Skin epidermis (tissue), 12 donors: ENCODE data around the gene EEF2K.

Experiments
- H3K27ac ChIP-seq, 21 experiments: fragments of 200-600 bp; sonication (generic) in 11 of 21; one replicate each; pipeline ENCODE4 v1.5.0; 2020; ENCODE audit warnings: mild to moderate bottlenecking in 3 of 21, inconsistent platforms in 2 of 21, moderate library complexity in 2 of 21
- H3K4me3 ChIP-seq, 7 experiments: fragments of 200-600 bp; sonication (generic) in 2 of 7; one replicate each; pipeline ENCODE4 v1.5.0; 2020; ENCODE audit warnings: inconsistent platforms in 2 of 7, mild to moderate bottlenecking in 2 of 7, moderate library complexity in 1 of 7

Gene EEF2K

GRCh38 chr16:22307838-22308237 is 101.8 kb downstream of the EEF2K start:
- no peak overlapping the region for H3K27ac ChIP-seq

GRCh38 chr16:22308824-22309520 is 102.9 kb downstream of the EEF2K start:
- Histone ChIP-seq H3K4me3 (no peak overlapping the region), H3K27ac (no peak overlapping the region)

More at GRCh38 chr16:22307838-22308237, 101.8 kb downstream of the EEF2K start:
- no peak overlapping the region for H3K4me3 ChIP-seq

DNA sequence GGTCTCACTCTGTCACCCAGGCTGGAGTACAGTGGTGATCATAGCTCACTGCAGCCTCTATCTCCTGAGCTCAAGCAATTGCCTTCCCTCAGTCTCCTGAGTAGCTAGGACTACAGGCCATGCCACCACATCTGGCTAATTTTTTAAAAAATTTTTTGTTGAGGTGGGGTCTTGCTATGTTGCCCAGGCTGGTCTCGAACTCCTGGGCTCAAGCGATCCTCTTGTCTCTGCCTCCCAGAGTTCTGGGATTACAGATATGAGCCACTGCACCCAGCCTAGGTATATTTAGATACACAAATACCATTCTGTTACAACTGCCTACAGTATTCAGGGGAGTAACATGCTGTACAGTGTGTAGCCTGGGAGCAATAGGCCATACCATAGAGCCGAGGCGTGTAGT is 105.4 kb downstream of the EEF2K start:
- H3K4me3 ChIP-seq = no peak overlapping the region
- H3K27ac ChIP-seq = no peak overlapping the region

- peak overlapping the region in 1 of 21 experiments; percentile 28 for H3K27ac ChIP-seq
Measured at GRCh38 chr16:22312897-22313781, 107.1 kb downstream of the EEF2K start.

DNA sequence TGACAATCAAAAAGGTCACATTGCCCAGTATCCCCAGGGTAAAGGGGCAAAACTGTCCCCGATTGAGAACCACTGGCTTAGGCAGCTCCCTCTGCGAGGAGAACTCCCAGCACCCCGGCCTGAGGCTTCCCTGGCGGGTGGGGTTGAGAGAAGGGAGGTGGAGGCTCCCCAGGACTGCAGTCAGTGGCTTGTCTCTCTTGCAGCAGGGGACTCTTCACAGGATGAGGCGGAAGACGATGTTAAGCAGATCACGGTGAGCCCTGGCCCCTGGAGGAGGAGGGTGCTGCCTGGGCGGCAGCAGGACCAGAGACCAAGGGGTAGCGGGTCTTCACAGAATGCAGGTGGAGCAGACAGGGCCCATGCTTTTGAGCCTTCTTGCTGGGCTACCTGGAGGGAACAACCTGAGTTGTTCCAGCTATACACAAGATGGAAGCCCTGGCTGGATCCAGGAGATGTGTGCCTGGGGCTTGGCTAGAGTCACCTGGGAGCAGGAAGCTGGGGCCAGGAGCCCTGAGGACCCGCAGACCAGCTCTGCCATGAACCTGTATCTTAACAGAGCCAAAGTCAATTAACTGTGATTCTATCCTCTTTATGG is 107.9 kb downstream of the EEF2K start:
- Histone ChIP-seq H3K4me3 (no peak overlapping the region), H3K27ac (peak overlapping the region in 6 of 21 experiments; percentile 8 to 40 (median 32))

More at GRCh38 chr16:22312897-22313781, 107.1 kb downstream of the EEF2K start:
- no peak overlapping the region for H3K4me3 ChIP-seq

GRCh38 chr16:22314661-22315626 is 108.9 kb downstream of the EEF2K start:
- Histone ChIP-seq H3K4me3 (peak overlapping the region in 1 of 7 experiments; percentile 9), H3K27ac (peak overlapping the region in 5 of 21 experiments; percentile 6 to 63 (median 40))

GRCh38 chr16:22315979-22316378 is 109.9 kb downstream of the EEF2K start:
- Histone ChIP-seq H3K4me3 (no peak overlapping the region), H3K27ac (no peak overlapping the region)

DNA sequence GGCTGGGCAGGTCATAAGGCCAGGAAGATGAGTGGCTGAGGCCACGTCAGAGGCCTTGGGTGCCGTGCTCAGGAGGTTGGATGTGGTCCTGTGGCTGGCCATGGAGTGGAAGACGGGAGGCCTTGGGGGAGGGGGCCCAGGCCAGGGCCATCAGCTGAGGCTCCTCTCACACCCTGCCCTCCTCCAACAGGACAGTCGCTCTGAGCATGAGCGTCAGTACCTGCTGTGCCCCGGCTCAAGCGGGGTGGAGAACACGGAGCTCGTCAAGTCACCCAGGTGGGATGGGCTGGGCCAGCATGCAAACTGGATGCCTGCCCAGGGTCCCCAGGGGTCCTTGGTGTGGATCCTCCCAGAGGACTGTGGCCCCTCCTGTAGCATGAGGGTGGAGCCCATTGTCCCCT is 110.3 kb downstream of the EEF2K start:
- Histone ChIP-seq H3K27ac (no peak overlapping the region), H3K4me3 (no peak overlapping the region)

- H3K4me3 ChIP-seq = no peak overlapping the region
- no peak overlapping the region for H3K27ac ChIP-seq
Measured at GRCh38 chr16:22317001-22317530, 111.0 kb downstream of the EEF2K start.

DNA sequence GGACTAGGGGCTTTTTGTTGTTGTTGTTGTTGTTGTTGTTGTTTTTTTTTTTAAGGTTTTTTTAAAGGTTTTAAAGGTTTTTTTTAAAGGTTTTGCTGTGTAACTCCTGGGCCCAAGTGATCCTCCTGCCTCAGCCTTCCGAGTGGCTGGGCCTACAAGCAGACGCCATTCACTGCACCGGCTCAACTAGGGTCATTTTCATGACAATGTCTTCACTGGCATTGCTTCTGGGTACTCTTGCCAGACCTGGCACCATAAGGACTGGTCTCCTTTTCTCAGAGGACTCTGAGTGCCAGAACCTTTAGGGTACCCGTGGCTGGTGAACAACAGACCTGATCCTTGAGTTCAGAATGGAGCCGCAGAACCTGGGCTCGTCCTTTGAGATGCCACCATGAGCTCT is 111.5 kb downstream of the EEF2K start:
- no peak overlapping the region for H3K27ac ChIP-seq
- no peak overlapping the region for H3K4me3 ChIP-seq

DNA sequence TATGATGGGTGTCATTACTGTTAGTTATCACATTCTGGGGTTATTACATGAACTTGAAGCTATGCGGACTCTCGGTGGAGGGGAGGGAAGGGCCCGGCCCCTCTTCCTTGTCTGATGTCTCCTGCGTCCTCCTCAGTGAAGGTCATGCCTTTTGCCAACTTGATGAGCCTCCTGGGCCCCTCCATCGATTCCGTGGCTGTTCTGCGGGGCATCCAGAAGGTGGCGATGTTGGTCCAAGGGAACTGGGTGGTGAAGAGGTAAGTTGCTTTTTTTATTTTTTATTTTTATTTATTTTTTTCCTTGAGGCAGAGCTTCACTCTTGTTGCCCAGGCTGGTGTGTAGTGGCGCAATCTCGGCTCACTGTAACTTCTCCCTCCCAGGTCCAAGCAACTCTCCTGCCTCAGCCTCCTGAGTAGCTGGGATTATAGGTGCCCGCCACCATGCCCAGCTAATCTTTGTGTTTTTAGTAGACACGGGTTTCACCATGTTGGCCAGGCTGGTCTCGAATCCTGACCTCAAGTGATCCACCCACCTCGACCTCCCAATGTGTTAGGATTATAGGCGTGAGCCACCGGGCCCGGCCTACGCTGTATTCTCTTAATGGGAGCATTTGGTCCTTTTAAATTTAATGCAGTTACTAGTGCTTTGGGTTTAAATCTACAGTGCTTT is 112.7 kb downstream of the EEF2K start:
- Histone ChIP-seq H3K4me3 (no peak overlapping the region), H3K27ac (no peak overlapping the region)

- no peak overlapping the region for H3K27ac ChIP-seq
- H3K4me3 ChIP-seq = no peak overlapping the region
Measured at GRCh38 chr16:22320572-22321339, 114.7 kb downstream of the EEF2K start.

GRCh38 chr16:22321340-22322001 is 115.4 kb downstream of the EEF2K start:
- Histone ChIP-seq H3K27ac (no peak overlapping the region), H3K4me3 (no peak overlapping the region)

GRCh38 chr16:22322021-22322471 is 116.0 kb downstream of the EEF2K start:
- Histone ChIP-seq H3K27ac (no peak overlapping the region), H3K4me3 (no peak overlapping the region)

- H3K4me3 ChIP-seq = no peak overlapping the region
- no peak overlapping the region for H3K27ac ChIP-seq
Measured at GRCh38 chr16:22322741-22323140, 116.7 kb downstream of the EEF2K start.

- Histone ChIP-seq H3K27ac (no peak overlapping the region), H3K4me3 (no peak overlapping the region)
Measured at GRCh38 chr16:22323173-22323958, 117.3 kb downstream of the EEF2K start.
